HEK293T (cell line): ENCODE results near the gene TMEM129.

Experiments used
- CTCF ChIA-PET: fragments of 350-600 bp; formaldehyde crosslinking; extraction: SDS; loops from one replicate; lab custom pipeline; 2021; ENCODE audit warnings: antibody characterized with exemption, inconsistent platforms; lab: Yijun Ruan, JAX
- POLR2A ChIA-PET: fragments of 350-600 bp; formaldehyde crosslinking; extraction: SDS; loops from one replicate; lab custom pipeline; 2020; ENCODE audit warnings: antibody characterized with exemption, inconsistent platforms; lab: Yijun Ruan, JAX
- DNase-seq: peaks from one replicate; pipeline ENCODE4 v3.0.0; 2012; ENCODE audit warnings: mixed read lengths; ENCODE audit errors: extremely low spot score
- ARNT ChIP-seq: fragments of 450-650 bp; IDR thresholded peaks from 2 replicates; pipeline ENCODE4 v1.6.1; 2017; ENCODE audit warnings: mild to moderate bottlenecking
- BHLHE40 ChIP-seq: fragments of 450-650 bp; IDR thresholded peaks from 2 replicates; pipeline ENCODE4 v1.6.1; 2016; ENCODE audit warnings: mild to moderate bottlenecking, moderate library complexity, borderline replicate concordance
- CTBP1 ChIP-seq: fragments of 450-650 bp; IDR thresholded peaks from 2 replicates; pipeline ENCODE4 v1.6.1; 2016; ENCODE audit warnings: borderline replicate concordance
- ELF4 ChIP-seq: fragments of 450-650 bp; IDR thresholded peaks from 2 replicates; pipeline ENCODE4 v1.6.1; 2017; ENCODE audit warnings: antibody characterized with exemption
- FOXA1 ChIP-seq: fragments of 450-650 bp; IDR thresholded peaks from 2 replicates; pipeline ENCODE4 v1.6.1; 2016; ENCODE audit warnings: mild to moderate bottlenecking
- FOXK2 ChIP-seq: fragments of 450-650 bp; IDR thresholded peaks from 2 replicates; pipeline ENCODE4 v1.6.1; 2016; ENCODE audit warnings: mild to moderate bottlenecking
- FOXM1 ChIP-seq: fragments of 450-650 bp; IDR thresholded peaks from 2 replicates; pipeline ENCODE4 v1.6.1; 2017; ENCODE audit warnings: mild to moderate bottlenecking, borderline replicate concordance
- HDGF ChIP-seq: fragments of 450-650 bp; IDR thresholded peaks from 2 replicates; pipeline ENCODE4 v1.6.1; 2017; ENCODE audit warnings: antibody characterized with exemption, borderline replicate concordance
- L3MBTL2 ChIP-seq: fragments of 450-650 bp; conservative IDR thresholded peaks from 2 replicates; pipeline ENCODE4 v1.6.1; 2016; ENCODE audit warnings: mild to moderate bottlenecking
- LEF1 ChIP-seq: fragments of 450-650 bp; IDR thresholded peaks from 2 replicates; pipeline ENCODE4 v1.6.1; 2017; ENCODE audit warnings: mild to moderate bottlenecking, borderline replicate concordance
- NFRKB ChIP-seq: fragments of 450-650 bp; IDR thresholded peaks from 2 replicates; pipeline ENCODE4 v1.6.1; 2016; ENCODE audit warnings: mild to moderate bottlenecking, moderate library complexity
- PKNOX1 ChIP-seq: fragments of 450-650 bp; IDR thresholded peaks from 2 replicates; pipeline ENCODE4 v1.6.1; 2016
- SP1 ChIP-seq: fragments of 450-650 bp; IDR thresholded peaks from 2 replicates; pipeline ENCODE4 v1.6.1; 2017
- SUZ12 ChIP-seq: fragments of 450-650 bp; IDR thresholded peaks from 2 replicates; pipeline ENCODE4 v1.6.1; 2016; ENCODE audit warnings: mild to moderate bottlenecking
- TARDBP ChIP-seq: fragments of 450-650 bp; IDR thresholded peaks from 2 replicates; pipeline ENCODE4 v1.6.1; 2016
- ZNF384 ChIP-seq: fragments of 450-650 bp; IDR thresholded peaks from 2 replicates; pipeline ENCODE4 v1.6.1; 2016

TMEM129 gene

DNA sequence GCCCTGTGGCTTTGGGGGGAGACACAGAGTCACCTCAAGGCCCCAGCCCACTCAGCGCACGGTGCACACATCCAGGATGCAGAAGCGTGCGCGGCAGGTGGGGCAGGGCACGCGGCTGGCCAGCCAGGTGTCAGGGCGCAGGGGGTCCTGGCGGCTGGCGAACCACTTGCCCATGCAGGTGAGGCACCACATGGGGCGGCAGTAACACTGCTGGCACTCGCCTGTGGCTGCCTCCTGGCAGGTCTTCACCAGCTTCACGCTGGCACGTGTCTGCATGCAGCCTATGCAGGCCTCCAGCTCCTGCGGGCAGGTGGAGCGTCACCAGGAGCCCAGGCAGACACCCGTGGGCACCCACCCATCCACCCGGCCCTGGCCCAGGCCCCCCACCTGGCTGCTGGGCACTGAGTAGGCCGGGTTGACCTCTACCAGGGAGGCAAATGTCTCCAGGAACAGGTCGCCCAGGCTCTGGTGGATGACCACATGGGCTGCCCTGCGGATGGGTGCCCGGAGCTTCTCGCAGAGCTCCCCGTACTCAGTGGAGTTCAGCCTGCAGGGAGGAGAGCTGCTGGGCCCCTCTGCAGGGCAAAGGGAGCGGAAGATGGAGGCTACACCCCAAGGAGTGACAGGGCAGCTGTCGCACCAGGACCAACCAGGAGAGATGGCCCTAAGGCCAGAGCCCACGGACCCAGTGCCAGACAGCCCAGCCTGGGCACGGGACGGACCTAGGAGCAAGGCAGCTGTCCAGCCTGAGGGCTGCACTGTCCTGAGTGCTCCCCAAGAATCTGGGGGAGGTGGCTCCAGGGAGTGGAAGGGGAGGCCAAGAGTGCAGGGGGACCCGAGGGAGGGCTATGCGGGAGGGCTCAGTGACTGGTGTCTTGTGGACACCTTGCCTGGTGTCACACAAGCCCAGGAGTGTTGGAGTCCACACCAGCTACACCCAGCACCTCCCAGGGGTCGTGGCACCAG lies 3.7 kb downstream of the TMEM129 start:
- CTCF ChIA-PET = interaction anchor here (0.5 to 2.2 kb wide), 2 partner anchors 24 to 33 kb away, joined by 3 to 6 read pairs; partner anchors contain the start of gene FAM53A

GRCh38 chr4:1716065-1716945 lies 4.8 kb downstream of the TMEM129 start:
- ChIA-PET POLR2A (no interaction called here), CTCF (interaction anchor here (2.2 kb wide), 1 partner anchor 23 kb away, joined by 6 read pairs; no protein-coding TSS in a partner anchor)
- DNase-seq = no peak
- TF ChIP-seq ZNF384 (no peak), HDGF (no peak), FOXK2 (no peak), SP1 (no peak), FOXA1 (no peak), PKNOX1 (no peak), FOXM1 (no peak), NFRKB (no peak), ARNT (no peak), BHLHE40 (no peak), ELF4 (no peak), CTBP1 (no peak), SUZ12 (no peak), L3MBTL2 (no peak), LEF1 (no peak), TARDBP (no peak)

More for the DNA sequence above, 3.7 kb downstream of the TMEM129 start:
- POLR2A ChIA-PET = no interaction called here
- TF ChIP-seq FOXM1 = no peak
- TF ChIP-seq HDGF = no peak
- no peak for TF ChIP-seq CTBP1
- TF ChIP-seq NFRKB = no peak
- no peak for TF ChIP-seq L3MBTL2
- TF ChIP-seq BHLHE40 = no peak
- no peak for TF ChIP-seq LEF1
- TF ChIP-seq ZNF384 = no peak
- no peak for DNase-seq

GRCh38 chr4:1715002-1715758 lies 5.9 kb downstream of the TMEM129 start:
- no peak for TF ChIP-seq ARNT
- no peak for TF ChIP-seq SUZ12
- no peak for TF ChIP-seq FOXM1
- TF ChIP-seq L3MBTL2 = no peak
- TF ChIP-seq TARDBP = no peak
- no peak for TF ChIP-seq BHLHE40
- TF ChIP-seq FOXK2 = no peak
- TF ChIP-seq LEF1 = no peak
- DNase-seq = no peak
- ChIA-PET POLR2A (no interaction called here), CTCF (interaction anchor here (0.6 kb wide), 1 partner anchor 22 kb away, joined by 3 read pairs; no protein-coding TSS in a partner anchor)

GRCh38 chr4:1714303-1715001 lies 6.7 kb downstream of the TMEM129 start:
- ChIA-PET POLR2A (interaction anchor here (0.7 kb wide), 1 partner anchor 21 kb away, joined by 4 read pairs; no protein-coding TSS in a partner anchor), CTCF (interaction anchor here (0.6 to 1.4 kb wide), 2 partner anchors 21 kb away, joined by 3 to 6 read pairs; no protein-coding TSS in a partner anchor)
- no peak for TF ChIP-seq CTBP1
- no peak for TF ChIP-seq ELF4
- TF ChIP-seq FOXA1 = no peak
- no peak for TF ChIP-seq BHLHE40
- no peak for DNase-seq

DNA sequence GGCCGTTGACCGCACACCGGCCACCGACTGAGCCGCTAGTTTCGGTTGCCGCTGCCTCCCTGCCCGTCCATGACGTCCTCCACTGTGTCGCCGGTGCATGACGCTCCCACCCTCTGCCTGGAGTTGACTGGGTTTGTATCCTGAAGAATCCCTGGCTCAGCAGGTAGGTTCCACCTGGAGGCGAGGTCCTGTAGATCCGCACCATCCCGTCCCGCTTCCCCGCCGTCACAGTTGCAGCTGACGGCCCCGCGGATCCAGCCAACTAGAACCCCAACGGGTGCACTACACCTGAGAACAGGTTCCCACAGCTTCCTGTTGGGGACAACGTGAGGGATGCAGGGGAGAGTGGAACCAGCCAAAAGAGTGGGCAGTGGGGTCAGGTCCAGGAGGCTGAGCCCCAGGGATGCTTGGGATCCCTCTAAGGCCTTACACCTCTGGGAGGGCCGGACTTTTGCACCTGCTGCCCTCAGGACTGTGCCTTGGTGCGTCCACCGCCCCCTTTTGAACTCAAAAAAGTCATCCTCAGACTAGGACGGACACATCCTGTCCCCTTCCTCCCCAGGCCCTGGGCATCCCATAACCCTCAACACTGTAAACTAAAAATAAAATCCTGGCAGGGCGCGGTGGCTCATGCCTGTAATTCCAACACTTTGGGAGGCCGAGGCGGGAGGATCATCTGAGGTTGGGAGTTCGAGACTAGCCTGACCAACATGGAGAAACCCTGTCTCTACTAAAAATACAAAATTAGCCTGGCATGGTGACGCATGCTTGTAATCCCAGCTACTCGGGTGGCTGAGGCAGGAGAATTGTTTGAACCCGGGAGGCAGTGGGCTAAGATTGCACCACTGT lies 7.9 kb downstream of the TMEM129 start:
- DNase-seq = peak; percentile 32
- ChIA-PET CTCF (interaction anchor here (1.4 to 2.0 kb wide), 3 partner anchors 17 to 20 kb away, joined by 5 to 10 read pairs (median 6); no protein-coding TSS in a partner anchor), POLR2A (interaction anchor here (1.6 to 2.2 kb wide), 3 partner anchors 14 to 20 kb away, joined by 11 to 17 read pairs (median 11); no protein-coding TSS in a partner anchor)
- TF ChIP-seq SUZ12 (no peak), ELF4 (no peak), L3MBTL2 (no peak), HDGF (0 out of 2 replicates have a peak, but pooled peaks have one; percentile 32)
